NCI-H2171 treated with DMSO at 0.1 percent for 48 hours (cell line): ENCODE measurements around the gene EIF3K.

ENCODE experiments used
- DNase-seq: peaks from one replicate; lab custom pipeline; 2025; lab: John Stamatoyannopoulos, UW

Gene EIF3K

DNA sequence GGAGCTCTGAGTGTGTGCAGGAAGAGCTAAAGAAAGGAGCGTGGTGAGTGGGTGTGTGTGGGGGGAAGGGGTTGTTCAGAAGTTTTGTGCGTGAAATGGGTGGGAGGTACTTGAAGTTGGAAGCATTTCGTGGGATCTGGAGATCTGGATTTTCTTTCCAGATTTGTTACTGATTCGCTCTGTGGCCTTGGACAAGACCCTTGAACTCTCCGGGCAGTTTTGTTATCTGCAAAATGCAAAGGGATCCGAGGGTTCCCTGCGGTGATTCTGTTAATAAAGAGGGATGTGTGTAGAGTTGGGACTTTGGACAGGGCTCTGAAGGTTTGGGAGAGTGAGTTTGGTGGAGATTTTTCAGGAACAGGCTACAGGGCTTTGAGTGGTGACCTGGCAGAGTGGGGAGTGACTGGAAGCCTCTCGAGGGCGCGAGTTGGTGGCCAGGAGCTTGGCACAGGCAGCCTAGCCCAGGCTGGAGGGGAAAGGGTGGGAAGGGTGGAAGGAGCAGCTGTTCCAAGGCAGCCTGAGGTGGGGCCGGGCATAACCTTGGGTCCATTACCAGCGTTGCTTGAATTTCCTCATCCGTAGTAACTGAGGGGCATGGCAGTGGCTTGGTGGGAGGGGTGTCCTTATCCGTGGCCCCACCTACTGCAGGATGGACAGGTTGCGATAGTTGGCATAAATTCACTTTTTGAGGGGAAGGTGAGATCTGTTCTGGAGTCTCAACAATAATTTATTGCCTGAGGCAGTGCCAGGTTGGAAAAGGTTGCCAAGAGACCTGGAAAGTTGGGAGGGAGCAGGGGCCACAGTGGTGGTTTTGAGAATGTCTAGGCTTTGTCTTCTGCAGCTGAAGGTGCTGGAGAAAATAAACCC, 30.6 kb downstream of the EIF3K start:
- DNase-seq, result peak; percentile 47

GRCh38 chr19:38650172-38650775, 31.3 kb downstream of the EIF3K start:
- peak; percentile 72 for DNase-seq

DNA sequence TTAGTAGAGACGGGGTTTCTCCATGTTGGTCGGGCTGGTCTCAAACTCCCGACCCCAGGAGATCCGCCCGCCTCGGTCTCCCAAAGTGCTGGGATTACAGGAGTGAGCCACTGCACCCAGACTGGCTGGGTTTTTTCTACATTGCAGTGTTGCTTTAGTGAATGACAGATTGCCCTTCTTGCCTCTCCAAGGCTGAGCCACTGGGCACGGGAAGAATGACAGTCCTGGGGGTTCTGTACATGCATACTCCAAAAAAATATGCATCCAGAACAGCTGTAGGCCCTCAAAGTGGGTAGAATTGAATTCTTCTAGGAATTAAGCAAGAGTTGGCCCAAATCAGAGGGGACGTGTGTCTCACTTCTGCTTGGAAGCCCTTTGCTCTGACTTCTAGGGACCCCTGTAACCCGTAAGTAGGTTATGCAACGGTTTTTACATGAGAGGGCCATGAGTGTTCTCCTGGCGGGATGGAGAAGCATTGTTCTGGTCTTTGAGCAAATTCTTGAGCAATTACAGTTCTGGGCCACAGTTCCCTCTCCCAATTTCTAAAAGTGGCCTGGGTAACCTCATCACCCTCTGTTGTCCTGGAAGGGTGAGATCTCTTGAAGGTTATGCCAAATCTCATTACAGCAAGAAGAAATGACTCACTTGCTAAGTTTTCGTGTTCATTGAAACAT, 32.1 kb downstream of the EIF3K start:
- DNase-seq, result no peak

- peak; percentile 96 for DNase-seq
Measured at GRCh38 chr19:38653028-38653571, 34.1 kb downstream of the EIF3K start.

DNA sequence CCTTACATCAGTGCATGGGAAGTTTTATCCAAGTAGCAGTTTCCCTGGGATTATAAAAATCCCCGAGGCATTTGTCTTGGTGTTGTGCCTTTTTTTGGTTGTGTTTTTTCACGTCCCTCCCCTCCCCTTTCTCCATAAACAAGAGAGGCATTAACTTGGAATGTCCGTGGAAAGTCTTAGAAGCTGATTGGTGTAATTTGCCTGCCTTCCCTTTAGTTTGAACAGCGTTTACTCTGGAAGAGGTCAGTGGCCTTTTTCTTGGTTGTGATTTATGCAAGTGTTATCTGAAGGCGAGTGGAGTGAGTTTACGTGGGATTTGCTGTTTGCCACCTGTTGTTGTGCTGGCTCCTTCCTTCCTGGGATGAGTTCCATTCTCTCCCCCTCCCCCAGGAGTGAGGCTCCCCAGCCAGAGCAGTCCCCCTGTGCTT, 35.7 kb downstream of the EIF3K start:
- no peak for DNase-seq

DNA sequence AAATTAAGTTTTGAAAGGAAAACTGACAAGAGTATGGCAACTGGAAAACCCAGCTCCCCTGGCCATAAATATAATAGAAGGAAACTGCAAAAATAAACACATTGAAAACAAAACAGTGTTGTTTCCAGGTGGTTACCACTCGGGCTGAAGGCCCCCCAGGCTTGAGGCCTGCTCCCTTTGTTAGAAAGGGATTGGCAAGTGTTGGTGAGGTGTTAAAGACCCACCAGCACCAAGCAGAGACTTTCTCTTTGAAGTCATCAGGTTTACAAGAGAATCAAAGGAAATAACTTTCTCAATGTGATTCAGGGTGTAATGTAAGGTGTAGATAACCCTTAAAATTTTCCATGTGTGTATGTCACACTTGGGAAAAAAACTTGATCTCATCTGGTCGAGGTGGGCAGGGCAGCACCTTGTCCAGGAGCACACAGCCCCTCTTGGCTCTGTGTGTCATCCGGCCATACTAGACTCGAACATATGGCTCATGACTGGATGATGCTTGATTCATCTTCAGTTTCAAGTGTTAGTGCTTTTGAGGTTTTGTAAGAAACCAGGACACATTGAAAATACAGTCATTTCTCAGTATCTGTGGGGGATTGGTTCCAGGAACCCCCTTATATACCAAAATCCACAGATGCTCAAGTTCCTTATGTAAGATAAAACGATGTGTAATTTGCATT, 36.3 kb downstream of the EIF3K start:
- peak; percentile 20 for DNase-seq

DNA sequence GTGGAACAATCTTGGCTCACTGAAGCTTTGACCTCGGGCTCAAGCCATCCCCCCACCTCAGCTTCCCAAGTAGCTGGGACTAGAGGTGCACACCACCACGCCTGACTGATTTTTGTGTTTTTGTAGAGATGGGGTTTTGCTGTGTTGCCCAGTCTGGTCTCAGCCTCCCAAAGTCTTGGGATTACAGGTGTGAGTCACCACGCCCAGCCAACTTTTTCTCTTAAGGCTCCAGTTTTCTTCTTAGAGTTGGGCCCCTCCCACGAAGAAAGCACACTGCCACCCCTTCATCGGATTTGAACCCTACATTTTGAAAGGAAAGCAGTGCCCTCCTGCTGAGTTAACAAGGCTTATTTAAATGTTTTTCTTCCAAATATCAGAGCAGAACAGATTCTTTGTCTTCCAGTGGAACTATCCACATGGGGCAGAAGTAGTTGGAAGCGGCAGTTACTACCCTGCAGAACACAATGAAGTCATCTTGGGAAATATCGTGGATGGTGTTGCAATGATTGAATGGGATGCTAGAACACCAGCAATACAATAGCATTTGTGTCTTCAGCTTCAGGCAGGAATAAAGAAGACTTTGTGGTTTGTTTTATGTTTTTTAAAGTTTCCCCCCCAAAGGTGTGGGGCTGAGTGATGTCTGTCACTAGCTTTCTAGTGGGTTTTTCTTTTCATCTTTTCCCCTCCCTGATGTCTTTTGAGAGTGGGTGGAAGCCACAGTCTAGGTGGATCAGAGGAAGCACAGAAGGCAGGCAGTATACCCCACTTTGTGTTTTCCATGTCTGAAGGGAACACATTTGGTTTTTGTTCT, 37.4 kb downstream of the EIF3K start:
- DNase-seq, result no peak

GRCh38 chr19:38657633-38658222, 38.7 kb downstream of the EIF3K start:
- no peak for DNase-seq

DNA sequence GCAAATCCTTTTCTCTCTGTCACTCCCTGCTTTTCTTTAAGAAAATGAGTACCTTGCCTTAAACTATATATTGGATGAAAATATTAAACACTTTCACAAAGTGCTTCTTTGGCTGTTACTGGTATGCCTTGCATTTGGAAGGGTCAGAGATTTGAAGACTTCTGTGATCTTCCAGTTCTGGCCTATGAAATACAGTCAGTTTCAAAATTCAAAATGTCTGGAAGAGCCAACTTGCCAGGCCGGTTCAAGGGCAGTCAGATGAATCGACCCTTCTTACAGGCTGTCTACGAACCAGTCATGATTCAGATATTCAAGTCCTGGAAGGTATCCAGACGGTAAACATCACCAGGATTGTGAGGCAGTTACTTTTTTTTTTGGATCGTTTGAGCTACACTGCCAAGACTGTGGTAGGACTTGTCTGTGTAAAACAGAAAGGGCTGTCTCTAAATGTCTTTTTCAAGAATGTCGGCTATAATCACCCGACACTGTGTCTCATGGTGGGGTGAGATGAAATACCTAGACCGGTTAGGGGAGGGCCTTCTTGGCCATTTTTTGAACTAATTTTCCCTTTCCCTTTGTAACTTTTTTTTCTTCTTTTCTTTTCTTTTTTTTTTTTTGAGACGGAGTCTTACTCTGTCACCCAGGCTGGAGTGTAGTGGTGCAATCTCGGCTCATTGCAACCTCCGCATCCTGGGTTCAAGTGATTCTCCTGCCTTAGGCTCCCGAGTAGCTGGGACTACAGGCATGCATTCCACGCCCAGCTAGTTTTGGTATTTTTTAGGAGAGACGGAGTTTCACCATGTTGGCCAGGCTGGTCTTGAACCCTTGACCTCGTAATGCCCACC, 39.7 kb downstream of the EIF3K start:
- peak; percentile 94 for DNase-seq

DNA sequence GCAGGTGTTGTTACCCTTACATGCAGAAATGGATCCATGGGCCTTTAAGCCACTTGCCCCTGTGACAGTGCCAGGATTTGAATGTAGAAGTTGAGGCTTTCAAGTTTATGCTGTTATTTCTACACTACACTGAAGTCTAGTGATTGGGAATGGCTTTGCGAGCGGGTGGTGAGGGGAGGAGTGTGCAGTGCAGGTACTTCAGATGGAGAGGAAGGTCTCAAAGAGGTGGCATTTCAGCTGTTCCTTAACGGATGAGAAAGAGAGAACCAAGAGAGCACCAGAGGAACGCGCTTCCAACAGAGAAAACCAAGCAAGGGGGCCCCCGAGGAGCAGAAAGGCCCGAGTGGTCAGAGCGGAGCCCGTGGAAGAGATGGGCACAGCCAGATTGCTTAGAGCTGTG, 41.7 kb downstream of the EIF3K start:
- no peak for DNase-seq

- no peak for DNase-seq
Measured at GRCh38 chr19:38661136-38661535, 42.1 kb downstream of the EIF3K start.

GRCh38 chr19:38661996-38662395, 43.0 kb downstream of the EIF3K start:
- DNase-seq, result no peak

DNA sequence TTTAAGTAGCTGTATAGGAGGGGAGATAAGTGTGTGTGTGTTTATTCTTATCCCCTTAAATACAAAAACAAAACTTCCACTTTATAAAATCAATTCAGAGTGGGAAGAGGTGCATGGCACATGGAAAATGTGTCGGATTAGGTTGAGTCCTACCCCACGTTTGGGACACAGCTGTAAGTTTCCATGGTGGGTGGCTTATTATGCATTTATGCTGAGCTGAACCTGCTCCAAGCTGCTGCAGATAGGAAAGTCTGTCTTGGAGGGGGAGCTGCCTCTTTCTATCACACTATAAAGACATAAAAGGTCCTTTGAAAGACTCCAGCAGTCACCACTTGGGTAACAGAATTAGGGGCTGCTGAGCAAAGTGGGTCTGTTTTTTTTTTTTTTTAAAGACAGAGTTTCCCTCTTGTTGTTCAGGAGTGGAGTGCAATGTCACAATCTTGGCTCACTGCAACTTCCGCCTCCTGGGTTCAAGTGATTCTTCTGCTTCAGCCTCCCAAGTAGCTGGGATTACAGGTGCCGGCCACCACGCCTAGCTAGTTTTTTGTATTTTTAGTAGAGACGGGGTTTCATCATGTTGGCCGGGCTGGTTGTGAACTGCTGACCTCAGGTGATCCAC, 43.7 kb downstream of the EIF3K start:
- no peak for DNase-seq

- no peak for DNase-seq
Measured at GRCh38 chr19:38663156-38663651, 44.2 kb downstream of the EIF3K start.

GRCh38 chr19:38663957-38664502, 45.0 kb downstream of the EIF3K start:
- DNase-seq, result no peak

DNA sequence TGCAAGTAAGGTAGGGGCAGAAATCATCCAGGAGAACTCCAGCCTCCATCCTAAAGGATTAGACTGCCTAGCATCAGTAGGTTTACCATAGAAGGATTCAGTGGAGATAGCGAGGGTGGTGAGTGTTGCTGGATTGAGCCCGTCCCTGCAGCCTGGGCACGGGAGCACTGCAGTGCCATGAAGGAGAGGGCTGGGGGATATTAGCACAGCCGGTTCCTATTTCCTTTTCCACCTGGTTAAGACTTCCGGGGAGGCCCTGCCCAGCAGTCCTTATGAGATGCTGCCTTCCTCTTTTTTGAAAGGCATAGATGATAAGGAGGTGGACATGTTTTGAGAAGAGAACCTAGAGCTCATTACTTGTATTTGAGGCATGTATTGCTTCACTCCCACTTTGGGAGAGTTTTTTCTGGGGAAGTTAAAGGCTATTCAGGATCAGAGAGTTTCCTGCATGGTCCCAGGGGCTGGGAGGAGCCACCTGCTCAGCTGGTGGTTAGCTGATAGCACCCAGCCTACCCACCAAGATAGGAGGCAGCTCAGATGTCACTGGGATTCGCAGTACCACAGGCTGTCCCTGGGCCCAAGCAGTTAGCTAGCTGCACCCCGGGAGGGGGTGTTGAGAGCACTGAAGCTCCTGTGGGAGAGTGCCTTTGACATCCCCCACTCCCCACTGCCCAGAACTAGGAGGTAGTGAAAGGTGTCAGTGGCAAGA, 45.7 kb downstream of the EIF3K start:
- peak; percentile 20 for DNase-seq

GRCh38 chr19:38665219-38665931, 46.4 kb downstream of the EIF3K start:
- no peak for DNase-seq
